NCI-H446 treated with DMSO at 0.1 percent for 48 hours (cell line): ENCODE measurements around the gene RMND5A.

Source experiments
- DNase-seq: peaks from one replicate; lab custom pipeline; 2025; lab: John Stamatoyannopoulos, UW

Gene RMND5A

GRCh38 chr2:86791573-86791972 is 71.5 kb downstream of the RMND5A start:
- DNase-seq: no peak

- no peak for DNase-seq
These were observed 73.7 kb downstream of the RMND5A start for GRCh38 chr2:86793752-86794151.

- DNase-seq: no peak
These were observed 74.8 kb downstream of the RMND5A start for GRCh38 chr2:86794861-86795260.

DNA sequence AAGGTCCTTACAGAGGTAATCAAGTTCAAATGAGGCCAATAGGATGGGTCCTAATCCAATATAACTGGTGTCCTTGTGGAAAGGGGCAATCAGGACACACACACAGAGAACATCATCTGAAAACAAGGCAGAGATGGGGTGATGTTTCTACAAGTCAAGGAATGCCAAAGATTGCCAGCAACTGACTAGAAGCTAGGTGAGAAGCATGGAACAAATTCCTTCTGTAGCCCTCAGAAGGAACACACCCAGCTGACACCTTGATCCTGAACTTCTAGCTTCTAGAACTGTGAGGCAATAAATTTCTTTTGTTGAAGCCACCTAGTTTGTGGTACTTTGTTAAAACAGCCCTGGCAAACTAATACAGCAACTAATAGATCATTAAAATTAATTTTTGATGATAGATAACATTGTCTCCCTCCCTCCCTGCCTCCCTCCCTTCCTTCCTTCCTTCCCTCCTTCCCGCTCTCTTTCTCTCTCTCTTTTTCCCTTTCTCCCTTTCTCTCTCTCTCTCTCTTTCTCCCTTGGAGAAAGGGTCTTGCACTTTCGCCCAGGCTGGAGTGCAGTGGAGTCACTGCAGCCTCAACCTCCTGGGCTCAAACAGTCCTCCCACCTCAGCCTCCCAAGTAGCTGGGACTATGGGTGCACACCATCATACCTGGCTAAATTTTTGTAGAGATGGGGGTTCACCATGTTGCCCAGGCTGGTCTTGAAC is 80.9 kb downstream of the RMND5A start:
- DNase-seq: no peak

DNA sequence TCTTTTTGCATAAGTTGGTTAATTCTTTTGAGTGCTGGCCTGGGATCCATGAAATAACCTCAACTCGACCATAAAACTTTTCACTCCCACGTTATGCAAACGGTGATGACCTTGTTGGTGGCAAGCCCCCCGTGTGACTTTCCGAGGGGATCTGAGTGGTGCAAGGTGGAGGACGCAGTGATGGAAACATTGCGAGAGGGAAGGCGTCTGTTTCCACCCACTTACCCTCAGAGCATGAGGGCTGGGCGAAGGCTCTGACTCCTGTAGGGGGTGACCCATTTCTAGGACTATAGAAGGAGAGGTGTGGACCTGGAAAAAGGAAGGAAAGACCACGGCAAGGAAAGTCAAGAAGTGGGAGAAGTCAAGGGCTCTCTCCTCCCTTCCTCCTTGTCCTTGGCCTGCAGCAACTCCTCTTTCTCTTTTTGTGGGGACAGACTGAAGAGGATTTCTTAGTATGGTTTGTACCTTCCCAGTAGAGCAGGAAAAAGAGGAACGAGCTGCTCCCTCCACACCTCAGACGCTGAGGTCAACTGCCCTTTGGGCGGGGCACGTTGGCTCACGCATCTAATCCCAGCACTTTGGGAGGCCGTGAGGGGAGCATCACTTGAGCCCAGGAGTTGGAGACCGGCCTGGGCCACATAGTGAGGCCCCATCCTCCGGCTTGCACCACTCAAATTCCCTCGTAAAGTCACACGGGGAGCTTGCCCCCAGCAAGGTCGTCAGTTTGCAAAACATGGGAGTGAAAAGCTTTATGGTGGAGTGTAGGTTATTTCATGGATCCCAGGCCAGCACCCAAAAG is 86.2 kb downstream of the RMND5A start:
- DNase-seq: no peak

GRCh38 chr2:86807133-86807467 is 87.0 kb downstream of the RMND5A start:
- DNase-seq: no peak

GRCh38 chr2:86807468-86808275 is 87.6 kb downstream of the RMND5A start:
- DNase-seq: no peak

GRCh38 chr2:86808315-86809161 is 88.4 kb downstream of the RMND5A start:
- peak; percentile 16 for DNase-seq

- no peak for DNase-seq
These were observed 89.5 kb downstream of the RMND5A start for GRCh38 chr2:86809481-86810121.

DNA sequence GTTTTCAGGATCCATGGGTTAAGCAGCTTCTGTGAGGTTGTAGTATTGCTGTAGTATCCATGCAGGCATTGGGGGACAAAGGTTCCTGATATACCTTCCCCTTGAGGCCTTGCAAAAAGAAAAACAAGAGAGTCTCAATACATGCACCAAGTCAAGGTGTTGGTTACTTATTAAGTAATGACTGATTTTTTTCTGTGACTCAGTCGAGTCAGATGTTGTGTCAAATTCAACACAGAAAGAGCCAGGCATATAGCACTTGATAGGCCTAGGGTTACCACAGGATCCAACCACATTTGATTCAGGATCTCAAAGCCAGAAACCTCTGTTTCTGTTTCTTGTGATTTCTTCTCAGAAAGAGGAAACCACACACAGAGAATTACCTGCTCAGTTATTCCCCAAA is 95.5 kb downstream of the RMND5A start:
- DNase-seq: no peak

DNA sequence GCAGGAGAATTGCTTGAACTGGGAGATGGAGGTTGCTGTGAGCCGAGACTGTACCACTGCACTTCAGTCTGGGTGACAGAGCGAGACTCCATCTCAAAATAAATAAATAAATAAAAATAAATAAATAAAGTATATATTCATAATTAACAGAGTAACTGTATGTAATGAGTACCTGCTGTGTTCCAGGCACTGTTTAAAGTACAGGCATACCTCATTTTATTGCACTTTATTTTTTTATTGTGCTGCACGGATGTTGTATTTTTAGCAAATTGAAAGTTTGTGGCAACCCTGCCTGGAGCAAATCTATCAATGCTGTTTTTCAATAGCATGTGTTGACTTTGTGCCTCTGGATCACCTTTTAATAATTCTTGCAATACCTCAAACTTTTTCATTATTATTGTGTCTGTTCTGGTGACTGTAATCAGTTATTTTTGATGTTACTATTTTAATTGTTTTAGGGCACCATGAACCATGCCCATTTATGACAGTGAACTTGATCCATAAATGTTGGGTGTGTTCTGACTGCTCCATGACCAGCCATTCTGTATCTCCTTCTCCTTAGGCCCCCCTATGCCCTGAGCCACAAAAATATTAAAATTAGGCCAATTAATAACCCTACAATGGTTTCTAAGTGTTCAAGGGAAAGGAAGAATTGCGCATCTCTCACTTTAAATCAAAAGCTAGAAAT is 98.2 kb downstream of the RMND5A start:
- no peak for DNase-seq

GRCh38 chr2:86818957-86819356 is 98.9 kb downstream of the RMND5A start:
- DNase-seq: no peak

- no peak for DNase-seq
These were observed 101.2 kb downstream of the RMND5A start for GRCh38 chr2:86821306-86821705.

- no peak for DNase-seq
These were observed 101.8 kb downstream of the RMND5A start for GRCh38 chr2:86821842-86822241.

GRCh38 chr2:86822668-86823345 is 102.7 kb downstream of the RMND5A start:
- no peak for DNase-seq

- DNase-seq: no peak
These were observed 105.1 kb downstream of the RMND5A start for GRCh38 chr2:86825036-86825692.

GRCh38 chr2:86825693-86826381 is 105.7 kb downstream of the RMND5A start:
- no peak for DNase-seq

GRCh38 chr2:86826951-86827350 is 106.9 kb downstream of the RMND5A start:
- DNase-seq: no peak
